Trophoblast cell (in vitro differentiated cells and primary cell): ENCODE data around the gene DNAH2.

ENCODE experiments used
- DNase-seq, 2 donors: peaks; one replicate each; pipeline ENCODE4 v3.0.0-alpha.2; 2016
- H2AFZ ChIP-seq: 2 replicates; pipeline ENCODE4 v1.6.1; 2013; ENCODE audit warnings: low read length, moderate library complexity, mild to moderate bottlenecking; ENCODE audit not compliant: insufficient read depth, poor library complexity
- H2AK5ac ChIP-seq: 2 replicates; pipeline ENCODE4 v1.6.1; 2013; ENCODE audit warnings: mild to moderate bottlenecking, low read length
- H2BK120ac ChIP-seq: 2 replicates; pipeline ENCODE4 v1.6.1; 2013; ENCODE audit warnings: low read length, mild to moderate bottlenecking, moderate library complexity; ENCODE audit not compliant: insufficient read depth, poor library complexity
- H2BK12ac ChIP-seq: 2 replicates; pipeline ENCODE4 v1.6.1; 2013; ENCODE audit warnings: mild to moderate bottlenecking, low read length, moderate library complexity
- H2BK5ac ChIP-seq: 2 replicates; pipeline ENCODE4 v1.6.1; 2013; ENCODE audit warnings: low read length, low read depth, moderate library complexity, mild to moderate bottlenecking; ENCODE audit not compliant: poor library complexity
- H3K14ac ChIP-seq: 2 replicates; pipeline ENCODE4 v1.6.1; 2013; ENCODE audit warnings: mild to moderate bottlenecking, low read length
- H3K18ac ChIP-seq: 2 replicates; pipeline ENCODE4 v1.6.1; 2013; ENCODE audit warnings: mild to moderate bottlenecking, low read length
- H3K23ac ChIP-seq: 2 replicates; pipeline ENCODE4 v1.6.1; 2013; ENCODE audit warnings: low read length
- H3K27ac ChIP-seq: 2 replicates; pipeline ENCODE4 v1.5.1; 2013; ENCODE audit warnings: low read depth, mild to moderate bottlenecking, inconsistent platforms, low read length, moderate library complexity
- H3K27me3 ChIP-seq: 2 replicates; pipeline ENCODE4 v1.6.1; 2013; ENCODE audit warnings: inconsistent platforms, mild to moderate bottlenecking, low read length, moderate library complexity; ENCODE audit not compliant: insufficient read depth
- H3K36me3 ChIP-seq, 2 experiments: 1 replicate in 1 of 2; 2 replicates in 1 of 2; pipeline ENCODE4 v1.6.1; 2013; ENCODE audit warnings: low read length in 2 of 2, mild to moderate bottlenecking in 2 of 2, moderate library complexity in 1 of 2; ENCODE audit not compliant: insufficient read depth in 2 of 2, control insufficient read depth in 1 of 2
- H3K4ac ChIP-seq: 2 replicates; pipeline ENCODE4 v1.6.1; 2013; ENCODE audit warnings: low read depth, mild to moderate bottlenecking, low read length, moderate library complexity
- H3K4me1 ChIP-seq, 2 experiments: 1 replicate in 1 of 2; 2 replicates in 1 of 2; pipeline ENCODE4 v1.6.1; 2013; ENCODE audit warnings: low read length in 2 of 2, mild to moderate bottlenecking in 2 of 2, moderate library complexity in 1 of 2; ENCODE audit not compliant: insufficient read depth in 2 of 2, control insufficient read depth in 1 of 2
- H3K4me2 ChIP-seq: 2 replicates; pipeline ENCODE4 v1.6.1; 2013; ENCODE audit warnings: inconsistent platforms, mild to moderate bottlenecking, low read length, moderate library complexity
- H3K4me3 ChIP-seq: 2 replicates; pipeline ENCODE4 v1.5.1; 2013; ENCODE audit warnings: mild to moderate bottlenecking, low read depth, low read length, inconsistent platforms
- H3K79me1 ChIP-seq: one replicate; pipeline ENCODE4 v1.6.1; 2013; ENCODE audit warnings: low read length
- H3K79me2 ChIP-seq: 2 replicates; pipeline ENCODE4 v1.6.1; 2013; ENCODE audit warnings: low read length, mild to moderate bottlenecking; ENCODE audit not compliant: control insufficient read depth, insufficient read depth, poor library complexity
- H3K9ac ChIP-seq: 2 replicates; pipeline ENCODE4 v1.6.1; 2013; ENCODE audit warnings: mild to moderate bottlenecking, low read length
- H3K9me3 ChIP-seq: 2 replicates; pipeline ENCODE4 v1.6.1; 2013; ENCODE audit warnings: low read depth, mild to moderate bottlenecking, control low read depth, inconsistent platforms, low read length; ENCODE audit not compliant: insufficient read depth
- H4K12ac ChIP-seq: 2 replicates; pipeline ENCODE4 v1.6.1; 2013; ENCODE audit warnings: low read depth, mild to moderate bottlenecking, low read length, moderate library complexity
- H4K8ac ChIP-seq: 2 replicates; pipeline ENCODE4 v1.6.1; 2013; ENCODE audit warnings: low read depth, mild to moderate bottlenecking, low read length, moderate library complexity
- H4K91ac ChIP-seq: one replicate; pipeline ENCODE4 v1.6.1; 2013; ENCODE audit warnings: low read depth, mild to moderate bottlenecking, low read length, moderate library complexity
- WGBS: extraction: QIAGEN DNeasy Blood & Tissue Kit; methylation state at CpG from one replicate; pipeline ENCODE4 v1.1.7; 2013; ENCODE audit warnings: missing lambda C conversion rate; ENCODE audit not compliant: insufficient read length, insufficient coverage; ENCODE audit errors: extremely low coverage; 5-methylcytosine and 5-hydroxymethylcytosine counted together

DNAH2 gene

DNA sequence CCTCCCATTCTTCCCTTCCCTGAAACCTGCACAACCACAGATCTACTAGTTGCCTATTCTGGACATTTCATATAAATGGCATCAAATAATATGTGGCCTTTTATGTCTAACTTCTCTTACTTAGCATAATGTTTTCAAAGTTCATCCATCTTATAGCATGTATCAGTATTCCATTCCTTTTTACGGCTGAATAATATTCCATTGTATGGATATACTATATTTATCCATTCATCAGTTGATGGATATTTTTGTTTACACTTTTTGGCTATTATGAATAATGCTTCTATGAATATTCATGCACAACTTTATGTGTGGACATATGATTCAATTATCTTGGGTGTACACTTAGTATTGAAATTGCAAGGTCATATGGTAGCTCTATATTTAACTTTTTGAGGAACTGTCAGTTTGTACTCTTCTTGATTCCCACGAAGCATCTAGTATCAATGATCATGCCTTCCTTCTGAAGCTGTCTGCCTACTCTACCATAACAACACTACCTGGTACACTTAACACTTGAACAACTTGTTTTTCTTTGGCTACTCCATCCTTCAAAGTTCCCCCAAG, 158.3 kb downstream of the DNAH2 start:
- H2AFZ ChIP-seq: no peak overlapping the region
- H3K9me3 ChIP-seq: no peaks in the 10 kb centered on the region
- no peak overlapping the region for H3K9ac ChIP-seq
- no peak overlapping the region for H4K91ac ChIP-seq
- H4K8ac ChIP-seq: no peak overlapping the region
- no peak for DNase-seq
- peaks cover 10 to 14% of the 10 kb centered on the region in 2 experiments for H3K36me3 ChIP-seq
- no peak overlapping the region for H2AK5ac ChIP-seq
- no CpG with 5 or more reads among the region's 2 CpGs for whole genome bisulfite sequencing
- H3K27me3 ChIP-seq: no peaks in the 10 kb centered on the region
- no peak overlapping the region for H2BK12ac ChIP-seq
- no peak overlapping the region for H2BK5ac ChIP-seq
- no peaks in the 10 kb centered on the region for H3K79me2 ChIP-seq
- H3K18ac ChIP-seq: no peak overlapping the region
- H3K4me1 ChIP-seq: no peaks in the 10 kb centered on the region
- no peak overlapping the region for H3K4ac ChIP-seq
- H3K4me2 ChIP-seq: no peak overlapping the region
- no peak overlapping the region for H4K12ac ChIP-seq
- no peak overlapping the region for H2BK120ac ChIP-seq
- H3K23ac ChIP-seq: no peak overlapping the region
- H3K4me3 ChIP-seq: no peak overlapping the region
- no peak overlapping the region for H3K27ac ChIP-seq
- H3K14ac ChIP-seq: no peak overlapping the region
- no peaks in the 10 kb centered on the region for H3K79me1 ChIP-seq

DNA sequence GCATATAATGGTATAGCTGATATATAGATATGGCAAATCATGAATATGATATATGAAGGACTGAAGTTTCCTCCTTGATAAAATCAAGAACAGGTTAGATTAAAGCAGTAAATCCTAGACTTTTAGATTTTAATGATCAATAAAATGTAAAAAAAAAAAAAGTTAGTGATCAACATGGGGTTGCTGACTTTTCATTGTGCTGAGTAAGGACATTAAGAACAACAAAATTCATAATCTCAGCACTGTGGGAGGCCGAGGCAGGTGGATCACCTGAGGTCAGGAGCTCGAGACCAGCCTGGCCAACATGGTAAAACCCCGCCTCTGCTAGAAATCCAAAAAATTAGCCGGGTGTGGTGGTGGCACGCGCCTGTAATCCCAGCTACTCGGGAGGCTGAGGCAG, 160.7 kb downstream of the DNAH2 start:
- Histone ChIP-seq H3K18ac (no peak overlapping the region), H3K4me2 (no peak overlapping the region), H2AFZ (no peak overlapping the region), H2BK5ac (no peak overlapping the region), H4K12ac (no peak overlapping the region), H3K27me3 (no peaks in the 10 kb centered on the region), H3K79me1 (no peaks in the 10 kb centered on the region), H3K14ac (no peak overlapping the region), H3K9ac (no peak overlapping the region), H3K27ac (no peak overlapping the region), H3K79me2 (no peaks in the 10 kb centered on the region), H2BK12ac (no peak overlapping the region), H3K4me3 (no peak overlapping the region), H3K36me3 (peaks cover 8 to 20% of the 10 kb centered on the region in 2 experiments), H4K8ac (no peak overlapping the region), H3K4me1 (peaks cover 2 to 3% of the 10 kb centered on the region in 2 experiments), H2AK5ac (no peak overlapping the region), H2BK120ac (no peak overlapping the region), H3K4ac (no peak overlapping the region), H3K23ac (no peak overlapping the region), H4K91ac (no peak overlapping the region), H3K9me3 (no peaks in the 10 kb centered on the region)
- no CpG with 5 or more reads among the region's 7 CpGs for WGBS
- peak in 1 of 2 donors; percentile 24 for DNase-seq

DNA sequence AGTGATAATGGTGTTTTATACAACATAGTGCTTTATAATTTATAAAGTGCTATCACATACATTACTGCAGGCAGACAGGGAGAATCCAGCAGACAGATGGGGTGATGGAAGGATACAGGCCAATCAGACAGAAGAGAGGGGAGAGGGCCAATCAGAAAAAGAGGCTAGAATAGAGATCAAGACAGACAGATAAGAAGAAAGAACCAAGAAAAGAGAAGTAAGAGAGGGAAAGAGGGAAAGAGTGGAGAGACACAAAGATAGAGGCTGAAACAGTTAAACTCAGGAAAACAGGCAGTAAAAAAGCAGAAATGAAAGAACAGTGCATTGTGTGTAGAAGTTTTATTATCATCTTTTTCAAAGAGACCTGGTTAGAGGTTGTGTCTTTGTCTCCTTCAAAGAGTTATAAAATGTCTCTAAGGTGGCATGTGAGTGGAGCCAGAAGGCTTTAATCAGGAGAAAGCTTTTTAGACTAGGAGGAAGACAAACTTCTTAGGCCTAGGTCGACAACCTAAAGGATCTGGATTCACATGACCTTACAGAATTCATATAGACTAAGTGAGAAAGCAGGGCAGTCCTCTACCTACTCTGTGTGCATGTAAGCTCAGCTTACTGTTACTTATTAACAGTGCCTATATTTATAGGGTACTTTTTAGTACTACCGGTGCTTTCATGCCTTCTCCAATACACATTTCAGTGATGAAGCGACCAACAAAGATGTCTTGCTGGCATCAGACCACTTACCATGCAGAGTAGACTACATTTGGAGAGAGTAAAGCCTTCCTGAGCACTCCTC, 162.7 kb downstream of the DNAH2 start:
- no peak overlapping the region for H2BK12ac ChIP-seq
- no peak overlapping the region for H3K18ac ChIP-seq
- no peaks in the 10 kb centered on the region for H3K27me3 ChIP-seq
- H3K4me3 ChIP-seq: no peak overlapping the region
- DNase-seq: no peak
- no CpG with 5 or more reads among the region's 3 CpGs for WGBS
- peak overlapping the region; percentile 73 for H3K23ac ChIP-seq
- no peak overlapping the region for H3K14ac ChIP-seq
- H3K27ac ChIP-seq: no peak overlapping the region
- H3K79me1 ChIP-seq: peaks cover 3% of the 10 kb centered on the region
- H3K9me3 ChIP-seq: no peaks in the 10 kb centered on the region
- H4K8ac ChIP-seq: no peak overlapping the region
- peaks cover 2 to 3% of the 10 kb centered on the region in 2 experiments for H3K4me1 ChIP-seq
- no peak overlapping the region for H3K4me2 ChIP-seq
- no peak overlapping the region for H4K12ac ChIP-seq
- H2BK120ac ChIP-seq: no peak overlapping the region
- H2BK5ac ChIP-seq: no peak overlapping the region
- H2AFZ ChIP-seq: no peak overlapping the region
- no peak overlapping the region for H3K4ac ChIP-seq
- H4K91ac ChIP-seq: no peak overlapping the region
- peaks cover 8 to 18% of the 10 kb centered on the region in 2 experiments for H3K36me3 ChIP-seq
- H2AK5ac ChIP-seq: no peak overlapping the region
- no peak overlapping the region for H3K9ac ChIP-seq
- peaks cover 2% of the 10 kb centered on the region for H3K79me2 ChIP-seq

DNA sequence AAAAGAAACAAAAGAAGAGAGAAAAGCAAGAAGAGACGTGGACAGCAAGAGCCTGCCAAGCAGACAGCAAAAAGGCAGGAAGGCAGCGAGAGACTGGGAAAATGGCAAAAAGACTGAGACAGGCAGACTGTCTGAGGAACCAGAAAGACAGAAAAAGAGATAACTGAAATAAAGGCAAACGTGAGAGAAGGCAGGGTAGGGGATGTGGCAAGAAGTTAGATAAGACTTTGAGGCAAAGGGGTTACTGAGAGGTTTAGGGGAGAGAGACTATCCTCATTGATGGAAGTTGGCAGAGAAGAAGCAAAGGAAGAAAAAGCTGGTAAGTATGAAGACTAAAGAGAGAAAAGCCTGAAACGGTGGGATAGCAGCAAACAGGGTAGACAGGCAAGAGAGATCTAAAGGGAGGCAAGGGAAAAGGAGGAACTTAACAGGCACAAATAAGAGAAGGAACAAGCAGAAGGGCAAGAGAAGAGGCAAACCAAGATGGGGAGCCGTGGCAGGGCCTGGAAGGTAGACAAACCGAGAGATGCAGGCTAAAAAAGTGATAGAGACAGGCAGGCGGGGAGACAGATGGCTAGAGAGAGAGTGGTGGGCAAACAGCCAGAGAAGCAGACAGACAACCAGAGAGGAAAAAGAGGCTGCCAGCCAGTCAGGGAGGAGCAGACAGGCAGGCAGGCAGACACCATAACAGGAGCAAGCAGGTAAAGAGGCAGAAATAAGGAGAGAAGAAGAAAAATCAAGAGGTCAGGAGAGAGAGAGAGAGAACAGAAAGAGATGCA, 163.9 kb downstream of the DNAH2 start:
- no CpG with 5 or more reads among the region's 7 CpGs for WGBS
- DNase-seq: no peak
- Histone ChIP-seq H3K4me3 (no peak overlapping the region), H3K9me3 (no peaks in the 10 kb centered on the region), H3K36me3 (peaks cover 8 to 18% of the 10 kb centered on the region in 2 experiments), H3K27me3 (no peaks in the 10 kb centered on the region), H2AFZ (no peak overlapping the region), H2BK120ac (no peak overlapping the region), H3K23ac (no peak overlapping the region), H2AK5ac (no peak overlapping the region), H3K4me1 (peaks cover 4 to 7% of the 10 kb centered on the region in 2 experiments), H3K79me1 (peaks cover 15% of the 10 kb centered on the region), H3K27ac (no peak overlapping the region), H4K12ac (no peak overlapping the region), H3K14ac (no peak overlapping the region), H4K91ac (no peak overlapping the region), H3K18ac (no peak overlapping the region), H2BK5ac (no peak overlapping the region), H4K8ac (no peak overlapping the region), H3K4me2 (no peak overlapping the region), H3K79me2 (peaks cover 6% of the 10 kb centered on the region), H3K9ac (no peak overlapping the region), H2BK12ac (no peak overlapping the region), H3K4ac (no peak overlapping the region)
